ENCODE measurements around the gene RASGRP3. TPM values are rescaled to one million over a fixed set of nuclear protein-coding genes. Genes with fewer than 3 reads are reported as not detected.

The RASGRP3 gene
- total and polyA plus RNA-seq, 9 of the 15 experiments (the other 6 are each of a cell fraction or from before 2014, with no cell fraction given) = 0.18 to 1.7 (median 1.2) TPM

GRCh38 chr2:33599175-33599942 lies 122.9 kb downstream of the RASGRP3 start, which contains the start of gene FAM98A (continued):
- TF ChIP-seq KLF1 (tag; IDR thresholded peaks at IDR 0.05) (no peak), RFX5 (IDR thresholded peaks at IDR 0.05; ENCODE audit: low read depth, low read length) (no peak), TAF7 (tag; IDR thresholded peaks at IDR 0.05) (no peak), CEBPG (CRISPR knock-in tag; IDR thresholded peaks at IDR 0.05) (0 out of 2 replicates have a peak, but pooled peaks have one; percentile 32), CEBPG (tag; conservative IDR thresholded peaks at IDR 0.05 in 1 of 2, IDR thresholded peaks at IDR 0.05 in 1 of 2) (no peak), KAT7 (CRISPR knock-in tag; IDR thresholded peaks at IDR 0.05; ENCODE audit: borderline replicate concordance) (no peak), RREB1 (CRISPR knock-in tag; IDR thresholded peaks at IDR 0.05) (no peak), DACH1 (IDR thresholded peaks at IDR 0.05; ENCODE audit: partially characterized antibody) (peak; percentile 5), FOXJ2 (tag; IDR thresholded peaks at IDR 0.05) (0 out of 2 replicates have a peak, but pooled peaks have one; percentile 65), KLF13 (tag; IDR thresholded peaks at IDR 0.05; ENCODE audit: borderline replicate concordance, low read depth) (no peak), NCOA1 (IDR thresholded peaks at IDR 0.05; ENCODE audit: low read depth) (no peak), POLR3G (IDR thresholded peaks at IDR 0.05; ENCODE audit: extremely low read depth, insufficient read length, insufficient replicate concordance) (no peak), ETV6 (IDR thresholded peaks at IDR 0.05; ENCODE audit: borderline replicate concordance in 1 of 2, low read depth in 2 of 2, low read length in 1 of 2) (no peak), ETV6 (CRISPR knock-in tag; IDR thresholded peaks at IDR 0.05; ENCODE audit: borderline replicate concordance) (peak; percentile 93; the same call in 1 of the 2 replicates), ZNF717 (CRISPR knock-in tag; IDR thresholded peaks at IDR 0.05) (no peak), TCF15 (CRISPR knock-in tag; IDR thresholded peaks at IDR 0.05) (no peak), ZBTB7A (IDR thresholded peaks at IDR 0.05; ENCODE audit: borderline replicate concordance, control insufficient read depth, low read depth, low read length) (peak; percentile 22; the same call in 1 of the 2 replicates), KLF10 (CRISPR knock-in tag; IDR thresholded peaks at IDR 0.05) (no peak), POLR2A (conservative IDR thresholded peaks at IDR 0.05) (peak; percentile 75), HIVEP1 (CRISPR knock-in tag; IDR thresholded peaks at IDR 0.05) (no peak)
- TF ChIP-seq, protein P1, sequence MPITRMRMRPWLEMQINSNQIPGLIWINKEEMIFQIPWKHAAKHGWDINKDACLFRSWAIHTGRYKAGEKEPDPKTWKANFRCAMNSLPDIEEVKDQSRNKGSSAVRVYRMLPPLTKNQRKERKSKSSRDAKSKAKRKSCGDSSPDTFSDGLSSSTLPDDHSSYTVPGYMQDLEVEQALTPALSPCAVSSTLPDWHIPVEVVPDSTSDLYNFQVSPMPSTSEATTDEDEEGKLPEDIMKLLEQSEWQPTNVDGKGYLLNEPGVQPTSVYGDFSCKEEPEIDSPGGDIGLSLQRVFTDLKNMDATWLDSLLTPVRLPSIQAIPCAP (CRISPR knock-in tag; IDR thresholded peaks at IDR 0.05; ENCODE audit: borderline replicate concordance) = 0 out of 2 replicates have a peak, but pooled peaks have one; percentile 64
- TF ChIP-seq, protein P2, sequence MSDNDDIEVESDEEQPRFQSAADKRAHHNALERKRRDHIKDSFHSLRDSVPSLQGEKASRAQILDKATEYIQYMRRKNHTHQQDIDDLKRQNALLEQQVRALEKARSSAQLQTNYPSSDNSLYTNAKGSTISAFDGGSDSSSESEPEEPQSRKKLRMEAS (CRISPR knock-in tag; IDR thresholded peaks at IDR 0.05) = peak; percentile 98

Measured in K562 (cell line).